Loucy (cell line): ENCODE measurements around the gene MTHFS.

Source experiments
- H2AFZ ChIP-seq: fragments of 200-600 bp; sonication (generic); 2 replicates; pipeline ENCODE4 v1.6.0; 2016; ENCODE audit warnings: antibody characterized with exemption, mild to moderate bottlenecking, low read length, moderate library complexity
- H3F3A ChIP-seq: fragments of 200-600 bp; 2 replicates; pipeline ENCODE4 v1.6.0; 2016; ENCODE audit warnings: antibody characterized with exemption, low read depth, mild to moderate bottlenecking
- H3K27me3 ChIP-seq: fragments of 200-600 bp; sonication (generic); 2 replicates; pipeline ENCODE4 v1.6.1; 2014; ENCODE audit warnings: low read length, mild to moderate bottlenecking; ENCODE audit not compliant: insufficient read depth, poor library complexity, severe bottlenecking
- H3K36me3 ChIP-seq: fragments of 200-600 bp; sonication (generic); 2 replicates; pipeline ENCODE4 v1.6.1; 2016; ENCODE audit warnings: low read length; ENCODE audit not compliant: insufficient read depth
- H3K4me1 ChIP-seq: fragments of 200-600 bp; sonication (generic); 2 replicates; pipeline ENCODE4 v1.5.1; 2014; ENCODE audit warnings: low read length, mild to moderate bottlenecking; ENCODE audit not compliant: insufficient read depth, poor library complexity, severe bottlenecking
- H3K4me2 ChIP-seq: fragments of 200-600 bp; sonication (generic); 2 replicates; pipeline ENCODE4 v1.6.0; 2014; ENCODE audit warnings: antibody characterized with exemption, low read length, low read depth, mild to moderate bottlenecking; ENCODE audit not compliant: poor library complexity, severe bottlenecking
- H3K4me3 ChIP-seq: fragments of 200-600 bp; sonication (generic); 2 replicates; pipeline ENCODE4 v1.5.1; 2014; ENCODE audit warnings: low read length, mild to moderate bottlenecking, mixed read lengths; ENCODE audit not compliant: poor library complexity, severe bottlenecking
- H3K79me2 ChIP-seq: fragments of 200-600 bp; sonication (generic); 2 replicates; pipeline ENCODE4 v1.6.1; 2014; ENCODE audit warnings: low read length; ENCODE audit not compliant: insufficient read depth
- H3K9ac ChIP-seq: fragments of 200-600 bp; sonication (generic); 2 replicates; pipeline ENCODE4 v1.6.0; 2014; ENCODE audit warnings: mild to moderate bottlenecking, low read depth, low read length, moderate library complexity; ENCODE audit not compliant: poor library complexity, severe bottlenecking
- H3K9me2 ChIP-seq: fragments of 200-600 bp; sonication (generic); replicated peaks from 2 replicates; pipeline ENCODE4 v1.6.1; 2016; ENCODE audit warnings: low read depth, low read length, mixed read lengths
- H3K9me3 ChIP-seq: fragments of 200-600 bp; sonication (generic); 2 replicates; pipeline ENCODE4 v1.6.1; 2014; ENCODE audit warnings: mild to moderate bottlenecking, antibody characterized with exemption, low read length, low read depth; ENCODE audit not compliant: insufficient read depth
- H4K20me1 ChIP-seq: fragments of 200-600 bp; sonication (generic); 2 replicates; pipeline ENCODE4 v1.6.0; 2014; ENCODE audit warnings: antibody characterized with exemption, low read length, mild to moderate bottlenecking; ENCODE audit not compliant: insufficient read depth, poor library complexity, severe bottlenecking
- CTCF ChIP-seq: fragments of 200-600 bp; sonication (generic); conservative IDR thresholded peaks from 2 replicates; pipeline ENCODE4 v1.5.1; 2014; ENCODE audit warnings: mild to moderate bottlenecking, antibody characterized with exemption, low read length
- EZH2phosphoT487 ChIP-seq: fragments of 200-600 bp; IDR thresholded peaks from 2 replicates; pipeline ENCODE4 v1.6.1; 2018; ENCODE audit warnings: antibody characterized with exemption, mild to moderate bottlenecking, moderate library complexity, borderline replicate concordance

The MTHFS gene

GRCh38 chr15:79826800-79827199, 70.0 kb downstream of the MTHFS start:
- no peaks in the 10 kb centered on the region for H3K36me3 ChIP-seq
- no peak overlapping the region for H3K4me2 ChIP-seq
- no peak overlapping the region for H2AFZ ChIP-seq
- H3K79me2 ChIP-seq = no peaks in the 10 kb centered on the region
- no peaks in the 10 kb centered on the region for H3K4me1 ChIP-seq
- H3K9ac ChIP-seq = no peak overlapping the region
- no peaks in the 10 kb centered on the region for H3F3A ChIP-seq
- TF ChIP-seq CTCF = no peak
- no peak for TF ChIP-seq EZH2phosphoT487
- no peaks in the 10 kb centered on the region for H3K9me3 ChIP-seq
- H4K20me1 ChIP-seq = no peaks in the 10 kb centered on the region
- no peaks in the 10 kb centered on the region for H3K9me2 ChIP-seq
- H3K27me3 ChIP-seq = no peaks in the 10 kb centered on the region
- H3K4me3 ChIP-seq = no peak overlapping the region

GRCh38 chr15:79824136-79824701, 72.6 kb downstream of the MTHFS start:
- no peak for TF ChIP-seq EZH2phosphoT487
- TF ChIP-seq CTCF = no peak
- no peaks in the 10 kb centered on the region for H3K4me1 ChIP-seq
- H3F3A ChIP-seq = no peaks in the 10 kb centered on the region
- H4K20me1 ChIP-seq = no peaks in the 10 kb centered on the region
- H3K79me2 ChIP-seq = no peaks in the 10 kb centered on the region
- no peak overlapping the region for H3K4me2 ChIP-seq
- H2AFZ ChIP-seq = no peak overlapping the region
- no peaks in the 10 kb centered on the region for H3K36me3 ChIP-seq
- H3K9me3 ChIP-seq = no peaks in the 10 kb centered on the region
- no peaks in the 10 kb centered on the region for H3K9me2 ChIP-seq
- no peak overlapping the region for H3K4me3 ChIP-seq
- H3K9ac ChIP-seq = no peak overlapping the region
- H3K27me3 ChIP-seq = no peaks in the 10 kb centered on the region

GRCh38 chr15:79820820-79821219, 76.0 kb downstream of the MTHFS start:
- no peak overlapping the region for H3K9ac ChIP-seq
- H3K4me1 ChIP-seq = no peaks in the 10 kb centered on the region
- no peaks in the 10 kb centered on the region for H3K27me3 ChIP-seq
- H3K9me2 ChIP-seq = no peaks in the 10 kb centered on the region
- no peaks in the 10 kb centered on the region for H3K36me3 ChIP-seq
- H3K79me2 ChIP-seq = no peaks in the 10 kb centered on the region
- no peaks in the 10 kb centered on the region for H4K20me1 ChIP-seq
- H3K9me3 ChIP-seq = no peaks in the 10 kb centered on the region
- H3F3A ChIP-seq = no peaks in the 10 kb centered on the region
- H3K4me3 ChIP-seq = no peak overlapping the region
- TF ChIP-seq CTCF (no peak), EZH2phosphoT487 (no peak)
- no peak overlapping the region for H2AFZ ChIP-seq
- no peak overlapping the region for H3K4me2 ChIP-seq
